Epithelial cell of proximal tubule (primary cell): ENCODE measurements around the gene PPP1R13B. TPM values are rescaled to one million over a fixed set of nuclear protein-coding genes. Genes with fewer than 3 reads are reported as not detected.

Experiments
- DNase-seq: peaks from one replicate; pipeline ENCODE4 v3.0.0-alpha.2; 2011; ENCODE audit warnings: low read depth
- H3K4me3 ChIP-seq: 2 replicates; pipeline ENCODE4 v1.5.1; 2011; ENCODE audit warnings: low read depth, mild to moderate bottlenecking, low read length
- total RNA-seq: library from RNA; depleted of rRNA; stranded (reverse); fragments of >200 nt; gene quantifications from 2 replicates; pipeline ENCODE4 v1.2.3, GENCODE V29; 2015
- TF ChIP-seq, protein P1 (sequence below): conservative IDR thresholded peaks from 2 replicates; pipeline ENCODE4 v1.5.1; 2012; ENCODE audit warnings: low read depth, mild to moderate bottlenecking, low read length

Gene PPP1R13B
- total RNA-seq, 1 donor from 2014 or later: 11.1 TPM

DNA sequence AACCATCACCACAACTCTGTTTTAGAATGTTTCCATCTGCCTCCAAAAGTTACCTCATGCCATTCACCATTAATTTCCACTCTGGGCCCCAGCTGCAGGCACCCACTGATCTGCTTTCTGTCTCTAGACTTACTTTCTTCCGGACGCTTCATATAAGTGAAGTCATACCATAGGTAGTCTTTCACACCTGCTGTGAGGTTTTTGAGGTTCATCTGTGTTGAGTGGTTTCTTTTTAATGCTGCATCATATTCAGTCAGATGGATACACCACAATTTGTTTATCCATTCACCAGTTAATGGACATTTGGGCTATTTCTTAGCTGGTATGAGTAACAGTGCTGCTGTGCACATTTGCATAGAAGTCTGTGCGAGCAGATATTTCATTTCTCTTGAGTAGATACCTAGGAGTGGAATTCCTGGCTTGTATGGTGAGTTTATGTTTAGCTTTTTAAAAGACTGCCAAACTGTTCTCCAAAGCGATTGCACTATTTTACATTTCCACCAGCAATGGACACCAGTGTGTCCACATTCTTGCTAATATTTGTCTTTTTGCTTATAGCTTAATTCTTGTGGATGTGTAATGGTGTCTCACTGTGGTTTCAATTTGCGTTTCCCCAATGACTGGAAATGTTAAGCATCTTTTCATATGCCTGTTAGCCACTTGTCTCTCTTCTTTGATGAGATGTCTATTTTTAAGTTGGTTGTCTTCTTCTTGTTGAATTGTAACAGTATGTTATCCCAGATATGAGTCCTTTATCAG lies 83.5 kb downstream of the PPP1R13B start:
- no peak overlapping the region for H3K4me3 ChIP-seq
- no peak for DNase-seq
- TF ChIP-seq, protein P1, sequence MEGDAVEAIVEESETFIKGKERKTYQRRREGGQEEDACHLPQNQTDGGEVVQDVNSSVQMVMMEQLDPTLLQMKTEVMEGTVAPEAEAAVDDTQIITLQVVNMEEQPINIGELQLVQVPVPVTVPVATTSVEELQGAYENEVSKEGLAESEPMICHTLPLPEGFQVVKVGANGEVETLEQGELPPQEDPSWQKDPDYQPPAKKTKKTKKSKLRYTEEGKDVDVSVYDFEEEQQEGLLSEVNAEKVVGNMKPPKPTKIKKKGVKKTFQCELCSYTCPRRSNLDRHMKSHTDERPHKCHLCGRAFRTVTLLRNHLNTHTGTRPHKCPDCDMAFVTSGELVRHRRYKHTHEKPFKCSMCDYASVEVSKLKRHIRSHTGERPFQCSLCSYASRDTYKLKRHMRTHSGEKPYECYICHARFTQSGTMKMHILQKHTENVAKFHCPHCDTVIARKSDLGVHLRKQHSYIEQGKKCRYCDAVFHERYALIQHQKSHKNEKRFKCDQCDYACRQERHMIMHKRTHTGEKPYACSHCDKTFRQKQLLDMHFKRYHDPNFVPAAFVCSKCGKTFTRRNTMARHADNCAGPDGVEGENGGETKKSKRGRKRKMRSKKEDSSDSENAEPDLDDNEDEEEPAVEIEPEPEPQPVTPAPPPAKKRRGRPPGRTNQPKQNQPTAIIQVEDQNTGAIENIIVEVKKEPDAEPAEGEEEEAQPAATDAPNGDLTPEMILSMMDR: no peak

DNA sequence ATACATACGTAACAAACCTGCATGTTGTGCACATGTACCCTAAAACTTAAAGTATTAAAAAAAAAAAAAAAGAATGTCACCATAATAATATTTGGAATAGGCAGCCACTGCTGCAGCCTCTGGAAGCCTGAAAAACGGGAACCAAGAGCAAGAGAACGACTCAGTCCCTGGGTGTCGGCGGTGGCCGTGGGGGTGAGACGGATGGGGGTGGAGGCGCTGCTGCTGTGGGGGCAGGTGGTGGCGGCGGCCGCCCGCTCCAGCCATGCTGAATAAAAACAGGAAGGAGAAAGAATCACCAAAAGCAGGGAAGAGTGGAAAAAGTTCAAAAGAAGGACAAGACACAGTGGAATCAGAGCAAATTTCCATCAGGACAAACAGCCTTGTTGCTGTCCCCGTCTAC lies 84.8 kb downstream of the PPP1R13B start:
- DNase-seq: no peak
- no peak overlapping the region for H3K4me3 ChIP-seq
- TF ChIP-seq, protein P1: no peak

DNA sequence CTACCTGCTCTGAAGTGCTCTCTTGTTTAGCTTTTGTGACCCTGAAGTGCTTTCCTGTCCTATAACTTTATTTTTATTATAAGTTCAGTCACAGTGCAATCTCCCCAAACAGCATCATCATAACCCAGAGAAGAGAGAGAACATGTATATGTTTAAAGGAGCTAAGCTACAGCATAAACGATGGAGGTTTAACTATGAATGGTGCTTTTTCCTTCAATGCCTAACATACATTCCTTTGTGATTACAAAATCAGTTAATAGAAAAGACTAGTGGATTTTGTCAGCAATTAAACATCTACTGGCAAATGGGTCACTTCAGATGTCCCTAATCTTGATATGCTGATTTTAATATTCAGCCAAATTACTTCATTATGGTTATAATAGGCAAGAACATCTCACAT lies 85.3 kb downstream of the PPP1R13B start:
- no peak for DNase-seq
- TF ChIP-seq, protein P1: no peak

DNA sequence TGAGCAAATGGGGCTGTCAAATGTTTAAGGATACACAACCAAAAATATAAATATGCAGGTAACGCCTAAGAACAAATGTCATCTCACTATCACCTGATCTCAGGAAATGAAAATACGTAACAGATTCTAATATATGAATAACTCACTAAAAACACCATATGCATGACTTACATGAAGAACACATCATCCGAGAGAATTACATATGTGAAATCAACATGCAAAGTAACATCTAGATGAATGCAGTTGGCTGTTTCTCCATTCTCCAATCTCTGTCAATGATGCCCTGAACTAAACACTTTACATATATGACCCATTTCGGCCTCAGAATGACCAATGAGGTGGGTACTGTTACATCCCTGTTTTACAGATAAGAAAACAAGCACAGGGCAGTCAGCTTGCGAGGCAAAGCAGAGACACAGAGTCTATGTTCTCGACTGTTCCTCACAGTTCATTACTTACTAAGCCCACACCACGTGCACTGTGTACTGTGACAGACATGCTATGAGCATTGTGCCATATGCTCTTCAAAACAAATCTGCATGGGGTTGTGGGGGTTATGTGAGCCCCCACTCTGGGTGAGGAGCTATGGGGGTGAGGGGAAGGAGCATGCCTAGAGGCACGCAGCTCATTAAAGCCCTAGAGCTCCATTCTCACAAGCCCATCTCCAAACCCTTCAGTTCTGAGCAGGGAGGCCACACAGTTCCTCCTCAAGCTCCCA lies 89.2 kb downstream of the PPP1R13B start:
- no peak overlapping the region for H3K4me3 ChIP-seq
- DNase-seq: no peak
- TF ChIP-seq, protein P1: no peak

More for the DNA sequence above, 85.3 kb downstream of the PPP1R13B start:
- no peak overlapping the region for H3K4me3 ChIP-seq

DNA sequence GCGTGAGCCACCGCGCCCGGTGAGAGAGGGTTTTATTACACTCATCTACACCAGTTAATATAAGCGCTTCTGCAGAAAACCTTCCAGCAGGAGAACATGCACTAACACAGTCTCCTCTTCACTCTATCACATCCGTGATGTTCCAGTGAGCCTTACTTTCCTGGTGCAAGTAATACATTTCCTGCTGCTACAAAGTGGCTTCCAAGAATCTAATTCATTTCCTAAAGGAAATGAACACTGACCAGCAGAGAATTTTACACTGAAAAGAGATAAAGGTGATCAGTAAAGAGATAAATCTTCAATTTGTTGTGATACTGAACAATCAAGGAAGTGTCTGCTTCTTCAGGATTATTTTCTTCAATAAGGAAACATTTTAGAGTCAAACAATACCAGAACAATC lies 92.3 kb downstream of the PPP1R13B start:
- TF ChIP-seq, protein P1: no peak

DNA sequence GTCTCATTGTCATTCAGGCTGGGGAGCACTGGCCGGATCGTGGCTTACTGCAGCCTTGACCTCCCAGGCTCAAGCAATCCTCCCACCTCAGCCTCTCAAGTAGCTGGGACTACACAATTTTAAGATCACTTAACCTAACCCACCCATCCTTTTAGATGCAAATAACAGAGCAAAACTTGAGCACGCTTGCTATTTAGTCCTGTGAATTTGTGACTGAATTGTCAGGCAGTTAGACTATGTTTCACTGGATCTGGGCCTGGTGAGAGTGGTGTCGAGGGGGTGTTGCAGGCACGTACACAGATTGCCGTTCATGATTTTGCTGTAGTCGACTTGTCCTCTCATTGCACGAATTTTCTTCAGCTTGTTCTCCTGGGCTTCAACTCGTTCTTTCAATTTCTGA lies 93.6 kb downstream of the PPP1R13B start:
- TF ChIP-seq, protein P1: no peak
- H3K4me3 ChIP-seq: no peak overlapping the region
- DNase-seq: no peak

More for the DNA sequence above, 92.3 kb downstream of the PPP1R13B start:
- H3K4me3 ChIP-seq: no peak overlapping the region
- no peak for DNase-seq

DNA sequence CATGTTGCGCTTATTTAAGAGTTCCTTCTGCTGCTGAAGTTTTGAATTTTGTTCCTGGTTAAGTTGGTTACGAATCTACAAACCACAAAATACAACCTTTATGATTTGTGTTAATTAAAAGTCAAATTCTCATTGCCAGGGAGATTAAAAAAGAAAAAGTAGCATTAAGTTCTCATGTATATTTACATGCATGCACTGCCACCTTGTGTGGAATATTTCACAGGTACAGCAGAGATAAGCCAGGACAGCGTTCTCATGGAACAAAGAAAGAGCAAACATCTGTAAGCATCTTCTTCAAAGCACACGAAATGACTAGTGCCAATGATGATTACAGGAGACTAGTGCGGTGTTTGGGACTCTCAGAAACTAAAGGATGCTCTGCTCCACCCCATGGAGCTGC lies 97.5 kb downstream of the PPP1R13B start:
- TF ChIP-seq, protein P1: no peak
- no peak overlapping the region for H3K4me3 ChIP-seq
- no peak for DNase-seq
